GM12891 (cell line): Measurements from ENCODE around the gene PRUNE2.

ENCODE experiments used
- DNase-seq: peaks from one replicate; pipeline ENCODE4 v3.0.0; 2011; ENCODE audit warnings: low spot score; ENCODE audit not compliant: insufficient read length
- FAIRE-seq: peaks from 2 replicates; lab custom pipeline; 2011; peaks lifted over from hg19 to GRCh38; lab: Jason Lieb, UNC
- PAX5 ChIP-seq: IDR thresholded peaks from 2 replicates; pipeline ENCODE4 v1.6.1; 2011; ENCODE audit warnings: low read length, moderate library complexity, mild to moderate bottlenecking; ENCODE audit not compliant: insufficient read depth, severe bottlenecking
- POLR2A ChIP-seq: IDR thresholded peaks from 2 replicates; pipeline ENCODE4 v1.6.1; 2011; ENCODE audit warnings: low read depth, low read length, control low read depth
- POLR2AphosphoS5 ChIP-seq: IDR thresholded peaks from 2 replicates; pipeline ENCODE4 v1.6.1; 2011; ENCODE audit warnings: low read depth, low read length, control low read depth
- POU2F2 ChIP-seq: IDR thresholded peaks from 2 replicates; pipeline ENCODE4 v1.6.1; 2011; ENCODE audit warnings: low read depth, mild to moderate bottlenecking, control low read depth, low read length, moderate library complexity
- SPI1 ChIP-seq: IDR thresholded peaks from 2 replicates; pipeline ENCODE4 v1.6.1; 2011; ENCODE audit warnings: low read depth, low read length, control low read depth
- TAF1 ChIP-seq: IDR thresholded peaks from 2 replicates; pipeline ENCODE4 v1.6.1; 2011; ENCODE audit warnings: low read depth, low read length, control low read depth

Gene PRUNE2

GRCh38 chr9:76571743-76572146 lies 334.2 kb downstream of the PRUNE2 start:
- FAIRE-seq, result no peak
- DNase-seq, result no peak
- no peak for TF ChIP-seq PAX5
- no peak for TF ChIP-seq SPI1
- no peak for TF ChIP-seq TAF1
- TF ChIP-seq POLR2A, result no peak
- no peak for TF ChIP-seq POU2F2
- TF ChIP-seq POLR2AphosphoS5, result no peak

DNA sequence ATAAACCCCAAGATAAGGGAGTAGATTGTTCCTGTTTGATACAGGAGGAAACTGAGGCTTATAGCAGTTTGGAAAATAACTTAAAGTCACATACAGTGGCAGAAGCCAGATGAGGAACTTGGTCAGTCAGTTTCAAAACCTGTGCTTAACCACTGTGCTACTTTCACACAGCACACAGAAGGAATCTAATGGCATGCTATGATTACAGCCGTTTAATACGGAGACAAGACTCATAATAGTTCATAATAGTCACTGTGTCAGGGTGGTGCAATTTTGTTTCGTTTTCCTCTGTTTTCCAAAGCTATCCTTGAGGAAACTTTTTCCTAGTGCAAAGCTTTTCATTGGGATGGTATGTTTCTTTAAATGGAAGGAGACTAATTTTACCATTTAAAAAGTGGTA lies 334.6 kb downstream of the PRUNE2 start:
- DNase-seq (no peak), FAIRE-seq (peak; percentile 98)
- TF ChIP-seq PAX5 (no peak), SPI1 (peak; percentile 42), POLR2A (no peak), POU2F2 (no peak), POLR2AphosphoS5 (no peak), TAF1 (no peak)

DNA sequence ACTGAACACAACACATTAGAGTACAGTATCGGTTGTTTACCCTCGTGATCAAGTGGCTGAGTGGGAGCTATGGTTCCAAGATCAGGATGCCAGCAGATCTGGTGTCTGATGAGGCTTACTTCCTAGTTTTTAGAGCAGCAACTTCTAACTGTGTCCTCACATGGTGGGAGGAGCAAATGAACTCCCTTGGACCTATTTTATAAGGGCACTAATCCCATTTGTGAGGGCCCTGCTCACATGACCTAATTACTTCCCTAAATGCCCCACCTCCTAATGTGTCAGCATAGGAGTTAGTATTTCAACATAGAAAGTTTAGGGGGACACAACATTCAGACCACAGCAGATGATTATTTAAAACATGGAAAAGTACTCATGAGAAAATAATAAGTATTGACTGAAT lies 335.1 kb downstream of the PRUNE2 start:
- FAIRE-seq (no peak), DNase-seq (no peak)
- TF ChIP-seq POLR2A, result no peak
- no peak for TF ChIP-seq POU2F2
- TF ChIP-seq TAF1, result no peak
- TF ChIP-seq SPI1, result no peak
- TF ChIP-seq POLR2AphosphoS5, result no peak
- no peak for TF ChIP-seq PAX5

GRCh38 chr9:76567086-76567485 lies 338.8 kb downstream of the PRUNE2 start:
- TF ChIP-seq SPI1 (no peak), TAF1 (no peak), POLR2AphosphoS5 (no peak), PAX5 (no peak), POLR2A (no peak), POU2F2 (no peak)
- FAIRE-seq, result no peak
- DNase-seq, result no peak

GRCh38 chr9:76564297-76564696 lies 341.6 kb downstream of the PRUNE2 start:
- no peak for TF ChIP-seq SPI1
- TF ChIP-seq PAX5, result no peak
- DNase-seq (no peak), FAIRE-seq (peak; percentile 51)

- TF ChIP-seq SPI1, result peak; percentile 44; the same call in 1 of the 2 replicates
- TF ChIP-seq PAX5, result no peak
- TF ChIP-seq POLR2AphosphoS5, result no peak
- no peak for TF ChIP-seq POU2F2
- TF ChIP-seq POLR2A, result no peak
- DNase-seq (no peak), FAIRE-seq (peak; percentile 77)
Measured at GRCh38 chr9:76562511-76562911, 343.4 kb downstream of the PRUNE2 start.

GRCh38 chr9:76561900-76562299 lies 344.0 kb downstream of the PRUNE2 start:
- no peak for FAIRE-seq
- TF ChIP-seq SPI1 (no peak), POLR2AphosphoS5 (no peak), PAX5 (no peak), POLR2A (no peak), TAF1 (no peak), POU2F2 (no peak)
- DNase-seq, result no peak
